T1000 (cell line): ENCODE measurements around the gene ASGR1.
A peak's percentile ranks its signal among the peaks of the same experiment; 100 is the strongest.
"Not testable (repeated sequence)": the region's sequence is repeated elsewhere in the genome, so short reads cannot be mapped to it uniquely, and the experiment has no call there.

Experiments used
- DNase-seq: peaks from one replicate; lab custom pipeline; 2025; ENCODE audit warnings: mixed read lengths; lab: John Stamatoyannopoulos, UW

ASGR1 gene

DNA sequence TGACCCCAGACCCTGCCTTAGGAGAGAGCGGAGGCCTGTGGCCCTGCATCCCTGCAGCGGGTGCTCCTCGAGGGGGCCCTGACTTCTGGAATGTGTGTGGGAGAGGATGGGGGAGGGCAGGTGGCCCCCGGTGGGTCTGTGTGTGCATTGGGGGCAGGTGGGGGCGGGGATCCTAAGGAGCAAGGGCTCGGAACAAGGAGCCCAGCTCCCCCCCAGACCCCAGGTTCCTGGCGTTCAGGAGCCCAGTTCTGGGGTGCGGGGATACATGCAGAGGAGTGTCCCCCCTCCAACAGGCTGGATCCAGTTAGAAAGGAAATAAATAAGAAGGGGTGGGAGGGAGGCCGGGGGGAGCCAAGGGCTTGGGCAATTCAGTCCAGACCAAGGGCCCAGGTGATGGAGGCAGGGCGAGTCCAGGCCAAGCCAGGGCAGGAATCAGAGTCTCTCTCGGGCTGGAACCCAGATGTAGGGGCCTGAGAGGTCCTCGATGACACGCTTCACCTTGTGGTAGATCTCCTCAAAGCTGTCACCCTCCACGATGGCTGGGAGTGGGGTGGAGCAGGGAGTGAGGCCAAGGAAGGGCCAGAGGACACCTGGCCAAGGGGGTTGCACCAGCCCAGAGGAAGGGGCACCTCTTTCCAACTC is 11.2 kb upstream of the ASGR1 start:
- no peak for DNase-seq

- DNase-seq: no peak
These were observed 7.1 kb upstream of the ASGR1 start for GRCh38 chr17:7186241-7186640.

DNA sequence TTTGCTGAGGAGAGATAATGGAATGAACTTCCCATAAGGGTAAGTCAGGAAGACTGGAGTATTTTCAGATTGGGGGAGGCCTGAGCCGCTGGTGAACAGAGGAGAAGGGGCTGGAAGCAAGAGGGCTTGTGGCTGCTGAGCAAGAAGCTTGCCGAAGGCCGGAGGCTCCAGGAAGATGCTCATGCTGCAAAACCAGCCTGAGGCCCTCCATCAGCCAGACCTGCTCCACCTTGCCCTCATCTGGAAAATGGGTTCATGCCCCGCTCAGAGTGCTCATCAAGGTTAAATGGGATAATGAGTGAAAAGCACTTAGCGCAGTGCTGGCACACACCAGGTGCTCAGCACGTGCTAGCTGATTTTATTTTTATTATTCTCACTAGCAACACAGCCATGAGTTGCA is 5.5 kb upstream of the ASGR1 start:
- DNase-seq: no peak

- DNase-seq: no peak
These were observed 4.9 kb upstream of the ASGR1 start for GRCh38 chr17:7184091-7184488.

GRCh38 chr17:7183433-7184090 is 4.4 kb upstream of the ASGR1 start:
- DNase-seq: no peak

DNA sequence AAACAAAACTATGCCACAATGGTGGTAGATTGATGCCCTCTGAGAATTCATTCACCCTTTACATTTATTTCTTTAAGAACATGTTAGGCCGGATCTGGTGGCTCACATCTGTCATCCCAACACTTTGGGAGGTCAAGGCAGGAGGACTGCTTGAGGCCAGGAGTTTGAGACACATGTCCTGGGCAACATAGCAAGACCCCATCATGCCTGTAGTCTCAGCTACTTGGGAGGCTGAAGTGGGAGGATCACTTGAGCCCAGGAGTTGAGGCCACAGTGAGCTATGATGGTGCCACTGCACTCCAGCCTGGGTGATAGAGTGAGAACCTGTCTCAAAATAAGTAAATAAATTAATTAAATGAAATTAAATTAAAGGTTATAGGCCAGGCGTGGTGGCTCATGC is 2.9 kb upstream of the ASGR1 start:
- DNase-seq: not testable (repeated sequence)

DNA sequence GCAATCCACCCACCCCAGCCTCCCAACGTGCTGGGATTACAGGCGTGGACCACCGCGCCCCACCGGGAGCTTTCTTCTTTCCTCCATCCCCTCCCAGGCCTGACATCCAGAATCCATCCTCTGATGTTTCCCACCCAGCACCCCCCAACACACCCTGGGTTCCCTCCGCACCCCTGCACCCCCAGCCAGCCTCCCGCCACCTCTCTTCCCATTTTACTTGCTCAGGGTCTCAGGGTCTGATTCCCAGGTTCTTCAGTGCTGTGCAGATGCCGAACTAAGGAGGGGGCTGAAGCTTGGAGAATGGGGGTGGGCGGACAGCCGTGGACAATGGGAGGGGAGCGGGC is 225 bp downstream of the ASGR1 start:
- DNase-seq: no peak

- DNase-seq: peak; percentile 12
These were observed 1.2 kb downstream of the ASGR1 start for GRCh38 chr17:7177954-7178477.

- peak; percentile 43 for DNase-seq
These were observed 1.8 kb downstream of the ASGR1 start for GRCh38 chr17:7177191-7177953.

- DNase-seq: no peak
These were observed 2.4 kb downstream of the ASGR1 start for GRCh38 chr17:7176841-7177190.

- no peak for DNase-seq
These were observed 2.9 kb downstream of the ASGR1 start for GRCh38 chr17:7176107-7176840.

GRCh38 chr17:7175330-7175733 is 3.8 kb downstream of the ASGR1 start:
- DNase-seq: no peak

- no peak for DNase-seq
These were observed 4.4 kb downstream of the ASGR1 start for GRCh38 chr17:7174603-7175326.

DNA sequence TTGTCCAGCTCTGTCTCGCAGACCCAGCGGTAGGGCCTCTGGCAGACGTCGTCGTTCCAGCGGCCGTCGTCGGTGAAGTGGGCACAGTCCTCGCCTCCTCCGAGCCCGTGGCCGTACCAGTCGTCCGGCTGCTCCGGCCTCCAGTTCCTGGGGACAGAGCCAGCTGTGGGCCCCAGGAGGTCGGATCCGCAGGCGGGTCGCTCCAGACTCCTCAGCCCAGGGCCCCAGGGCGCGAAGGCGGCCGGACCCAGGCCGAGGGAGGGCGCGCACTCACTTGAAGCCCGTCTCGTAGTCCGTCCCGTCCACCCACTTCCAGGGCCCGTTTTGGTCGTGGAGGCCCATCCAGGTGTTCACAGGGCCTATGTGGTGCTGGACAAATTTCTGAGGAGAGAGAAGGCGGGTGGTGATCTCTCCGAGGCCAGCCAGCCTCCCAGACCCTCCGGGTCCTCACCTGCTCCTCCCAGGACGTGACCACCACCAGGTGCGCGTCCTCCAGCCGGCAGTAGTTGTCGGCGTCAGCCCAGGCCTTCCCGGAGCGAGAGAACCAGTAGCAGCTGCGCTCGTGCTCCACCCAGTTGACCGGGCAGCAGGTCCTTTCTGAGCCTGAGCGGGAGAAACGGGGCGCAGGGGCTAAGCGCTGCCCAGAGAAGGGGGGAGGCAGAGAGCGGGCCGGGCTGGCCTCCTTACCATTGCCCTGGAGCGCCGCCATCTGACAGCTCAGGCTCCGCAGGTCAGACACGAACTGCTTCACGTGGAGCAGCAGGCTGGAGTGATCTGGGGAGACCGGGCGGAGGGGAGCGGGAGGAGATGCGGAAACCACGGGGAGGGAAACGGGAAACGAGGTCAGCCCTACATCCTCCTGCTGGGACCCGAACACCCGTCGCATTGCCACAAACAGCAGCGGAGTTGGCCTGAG is 5.2 kb downstream of the ASGR1 start:
- no peak for DNase-seq

DNA sequence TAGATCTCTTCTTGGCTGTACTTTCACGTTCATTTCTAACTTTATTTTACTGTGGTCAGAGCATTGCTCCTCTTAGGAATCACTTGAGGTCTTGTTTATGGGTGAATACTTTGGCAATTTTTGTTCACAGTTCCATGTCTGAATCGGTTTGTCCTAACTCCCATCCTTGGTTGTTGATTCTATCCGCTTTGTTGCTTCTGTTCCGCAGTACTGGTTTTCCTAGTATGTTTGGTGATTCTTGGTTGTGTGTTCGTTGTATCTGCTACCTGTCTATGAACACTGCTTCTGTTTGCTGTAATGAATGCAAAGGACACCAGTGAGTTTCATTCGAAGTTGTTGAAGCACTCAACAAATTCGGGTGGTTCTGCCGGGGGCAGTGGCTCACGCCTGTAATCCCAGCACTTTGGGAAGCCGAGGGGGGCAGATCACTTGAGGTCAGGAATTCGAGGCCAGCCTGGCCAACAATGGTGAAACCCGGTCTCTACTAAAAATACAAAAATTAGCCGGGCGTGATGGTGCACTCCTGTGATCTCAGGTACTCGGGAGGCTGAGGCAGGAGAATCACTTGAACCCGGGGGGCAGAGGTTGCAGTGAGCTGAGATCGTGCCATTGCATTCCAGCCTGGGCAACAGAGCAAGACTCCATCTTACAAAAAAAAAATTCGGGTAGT is 6.5 kb downstream of the ASGR1 start:
- not testable (repeated sequence) for DNase-seq

GRCh38 chr17:7169565-7169908 is 9.6 kb downstream of the ASGR1 start:
- DNase-seq: not testable (repeated sequence)

DNA sequence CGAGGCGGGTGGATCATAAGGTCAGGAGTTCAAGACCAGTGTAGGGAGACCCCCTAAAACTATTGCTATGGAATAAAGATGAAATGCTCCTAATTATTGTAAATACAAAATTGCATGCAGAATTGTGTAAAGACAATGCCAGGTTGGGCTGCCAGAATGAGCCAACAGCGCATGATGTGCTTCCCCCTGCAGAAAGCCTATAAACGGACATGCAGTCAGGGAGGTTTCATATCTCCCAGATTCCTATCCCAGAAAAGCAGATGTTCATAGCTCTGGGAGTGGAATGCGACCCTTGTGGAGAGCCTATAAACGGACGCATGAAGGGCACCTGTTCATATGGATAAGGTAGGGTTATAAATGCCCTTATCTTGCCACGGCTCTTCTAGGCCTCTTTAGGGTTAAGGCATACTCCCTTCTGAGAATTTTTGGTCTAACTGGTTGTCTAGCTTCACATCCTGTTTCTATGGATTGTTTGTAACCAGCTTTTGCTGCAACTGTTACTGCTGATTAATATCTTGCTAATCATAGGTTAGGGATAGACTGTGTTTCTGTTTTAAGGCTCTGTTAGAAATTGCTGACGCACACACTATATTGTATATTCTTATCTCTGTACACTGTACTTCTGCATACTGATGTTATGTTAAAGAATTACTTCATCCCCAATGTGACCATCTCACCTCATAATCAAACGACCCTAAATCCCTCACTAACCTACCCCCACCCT is 10.2 kb downstream of the ASGR1 start:
- not testable (repeated sequence) for DNase-seq

DNA sequence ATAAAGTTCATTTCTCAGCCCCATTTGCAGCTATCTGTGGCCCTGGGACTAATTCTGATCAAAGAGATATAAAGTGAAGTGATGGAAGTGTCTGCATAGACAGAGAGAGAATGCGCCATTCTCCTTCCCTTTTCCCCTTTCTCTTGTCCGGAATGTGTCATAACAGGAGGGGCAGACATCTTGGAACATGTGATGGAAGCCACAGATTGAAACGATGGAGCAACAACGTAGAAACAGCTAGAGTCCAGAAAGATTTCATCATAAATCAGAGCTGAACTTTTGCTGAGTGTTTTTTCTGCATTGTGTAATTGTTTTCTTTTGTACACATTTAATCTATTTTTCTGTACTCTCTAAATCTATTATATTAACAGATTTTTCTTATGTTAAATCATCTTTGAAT is 11.3 kb downstream of the ASGR1 start:
- DNase-seq: no peak

DNA sequence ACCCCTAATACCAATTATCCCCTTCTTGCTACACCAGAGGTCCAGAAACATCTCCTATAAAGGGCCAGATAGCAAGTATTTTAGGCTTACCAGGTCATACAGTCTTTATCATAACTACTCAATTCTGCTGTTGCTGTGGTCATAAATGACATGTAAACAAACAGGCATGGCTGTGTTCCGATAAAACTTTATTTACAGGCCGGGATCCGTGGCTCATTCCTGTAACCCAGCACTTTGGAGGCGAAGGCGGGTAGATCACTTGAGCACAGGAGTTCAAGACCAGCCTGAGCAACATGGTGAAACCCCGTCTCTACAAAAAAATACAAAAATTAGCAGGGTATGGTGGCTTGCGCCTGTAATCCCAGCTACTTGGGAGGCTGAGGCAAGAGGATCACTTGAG is 12.3 kb downstream of the ASGR1 start:
- no peak for DNase-seq

DNA sequence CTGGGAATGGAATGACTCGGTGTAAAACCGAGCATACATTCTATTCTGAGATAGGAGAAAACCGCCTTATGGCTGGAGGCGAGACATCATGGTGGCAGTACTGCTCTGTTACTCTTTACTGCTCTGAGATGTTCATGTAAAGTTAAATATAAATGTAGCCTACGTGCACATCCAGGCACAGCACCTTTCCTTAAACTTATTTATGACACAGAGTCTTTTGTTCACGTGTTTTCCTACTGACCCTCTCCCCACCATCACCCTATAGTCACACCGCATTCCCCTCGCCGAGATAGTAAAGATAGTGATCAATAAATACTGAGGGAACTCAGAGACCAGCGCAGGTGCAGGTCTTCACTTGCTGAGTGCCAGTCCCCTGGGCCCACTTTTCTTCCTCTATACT is 19.6 kb downstream of the ASGR1 start:
- DNase-seq: not testable (repeated sequence)
